ENCODE results near the gene DHRS3.

GRCh38 chr1:12529640-12530174 is 88.3 kb downstream of the DHRS3 start:
- TF ChIP-seq CTCF (IDR thresholded peaks at IDR 0.05) = no peak
- no peak for TF ChIP-seq EP300 (IDR thresholded peaks at IDR 0.05)
- TF ChIP-seq POLR2AphosphoS5 (IDR thresholded peaks at IDR 0.05) = no peak
- no peak for TF ChIP-seq POLR2A (IDR thresholded peaks at IDR 0.05)

Data from suprapubic skin (tissue), 4 donors.